K562 (cell line): ENCODE data around the gene USP13. TPM values are rescaled to one million over a fixed set of nuclear protein-coding genes. Genes with fewer than 3 reads are reported as not detected.

Experiments
- ATAC-seq: fragments of 200-7000 bp; cut with Tn5 transposase; 3 replicates; pipeline ENCODE4 v1.9.1; 2020; ENCODE audit warnings: moderate library complexity
- BruUV-seq: library from RNA; stranded (reverse); fragments of 400-500 nt; replicated peaks from 2 replicates; lab custom pipeline; 2021; lab: Mats Ljungman, UMichigan
- CTCF ChIA-PET: fragments of 300-600 bp; formaldehyde crosslinking; extraction: SDS; loops from one replicate; lab custom pipeline; 2021; ENCODE audit warnings: low intra/inter-chr PET ratio; lab: Yijun Ruan, JAX
- POLR2A ChIA-PET: fragments of 300-600, 350-650 bp; sonication (Branson Sonifier 250); formaldehyde crosslinking; extraction: SDS; loops from one replicate; lab custom pipeline; 2021; ENCODE audit warnings: antibody characterized with exemption, inconsistent platforms; lab: Yijun Ruan, JAX
- DNase-seq, 4 experiments: peaks; one replicate each; pipeline versions ENCODE4 v3.0.0 to v3.0.0-alpha.2; 2011 to 2018; ENCODE audit warnings: low spot score in 3 of 4, mixed read lengths in 3 of 4; ENCODE audit errors: extremely low read depth in 1 of 4
- FAIRE-seq: peaks from 2 replicates; lab custom pipeline; 2011; peaks lifted over from hg19 to GRCh38; lab: Jason Lieb, UNC
- H2AFZ ChIP-seq: 2 replicates; pipeline ENCODE4 v1.6.0; 2011; ENCODE audit warnings: low read depth, low read length, control low read depth, inconsistent platforms
- H3K27ac ChIP-seq: fragments of 200-600 bp; 3 replicates; pipeline ENCODE4 v1.8.0; 2011; ENCODE audit warnings: low read depth, mild to moderate bottlenecking, control low read depth, inconsistent platforms, low read length, moderate library complexity, mixed read lengths; ENCODE audit errors: extremely low read depth
- H3K27me3 ChIP-seq, 2 experiments: fragments of 300-600 bp in 1 of 2; 2 replicates in 1 of 2; 3 replicates in 1 of 2; pipeline versions ENCODE4 v1.6.0 to v1.8.0; 2011; ENCODE audit warnings: inconsistent platforms in 2 of 2, low read length in 2 of 2, mild to moderate bottlenecking in 1 of 2, mixed read lengths in 1 of 2, moderate library complexity in 1 of 2; ENCODE audit not compliant: control insufficient read depth in 2 of 2, insufficient read depth in 2 of 2
- H3K36me3 ChIP-seq: fragments of 300-600 bp; 3 replicates; pipeline ENCODE4 v1.8.0; 2011; ENCODE audit warnings: mild to moderate bottlenecking, low read length, inconsistent platforms; ENCODE audit not compliant: control insufficient read depth, insufficient read depth
- H3K4me1 ChIP-seq, 2 experiments: fragments of 200-600 bp in 1 of 2; replicated peaks in 1 of 2; 2 replicates in 1 of 2; 3 replicates in 1 of 2; pipeline versions ENCODE4 v1.5.1 to v1.8.0; 2011; ENCODE audit warnings: inconsistent platforms in 2 of 2, low read length in 2 of 2, mild to moderate bottlenecking in 1 of 2, mixed read lengths in 1 of 2, moderate library complexity in 1 of 2; ENCODE audit not compliant: control insufficient read depth in 2 of 2, insufficient read depth in 2 of 2
- H3K4me2 ChIP-seq: 2 replicates; pipeline ENCODE4 v1.6.1; 2011; ENCODE audit warnings: low read length, control low read depth, inconsistent platforms, mixed read lengths; ENCODE audit not compliant: insufficient read depth
- H3K4me3 ChIP-seq: fragments of 200-600 bp; sonication (generic), shearing (Covaris generic); 2 replicates; pipeline ENCODE4 v1.5.1; 2016; ENCODE audit warnings: control low read depth, inconsistent platforms
- H3K79me2 ChIP-seq: fragments of 200-600 bp; 3 replicates; pipeline ENCODE4 v1.8.0; 2011; ENCODE audit warnings: low read length, inconsistent platforms; ENCODE audit not compliant: control insufficient read depth, insufficient read depth
- H3K9ac ChIP-seq, 2 experiments: 2 replicates each; pipeline versions ENCODE4 v1.6.0 to v1.6.1; 2011; ENCODE audit warnings: low read depth in 2 of 2, low read length in 2 of 2, control low read depth in 1 of 2, inconsistent platforms in 1 of 2, mild to moderate bottlenecking in 1 of 2, mixed read lengths in 1 of 2; ENCODE audit not compliant: insufficient read depth in 1 of 2
- H3K9me1 ChIP-seq: one replicate; pipeline ENCODE4 v1.6.0; 2011; ENCODE audit warnings: inconsistent platforms, mild to moderate bottlenecking, low read length, moderate library complexity; ENCODE audit not compliant: control insufficient read depth, insufficient read depth
- H3K9me3 ChIP-seq: replicated peaks from 2 replicates; pipeline ENCODE4 v1.5.1; 2011; ENCODE audit warnings: low read depth, low read length, inconsistent platforms; ENCODE audit not compliant: control insufficient read depth, insufficient read depth
- H4K20me1 ChIP-seq: replicated peaks from 2 replicates; pipeline ENCODE4 v1.6.1; 2011; ENCODE audit warnings: low read length, inconsistent platforms, mixed read lengths; ENCODE audit not compliant: control insufficient read depth, insufficient read depth
- ETS2 ChIP-seq: IDR thresholded peaks from 2 replicates; pipeline ENCODE4 v1.6.1; 2016; ENCODE audit warnings: borderline replicate concordance, missing genetic modification characterization, mild to moderate bottlenecking, moderate library complexity, missing compliant biosample characterization; ENCODE audit not compliant: poor library complexity, severe bottlenecking
- MAFK ChIP-seq: IDR thresholded peaks from 2 replicates; pipeline ENCODE4 v1.6.1; 2011; ENCODE audit warnings: low read length, improper control_type of control experiment
- RBM15 ChIP-seq: fragments of 200-400 bp; formaldehyde crosslinking; IDR thresholded peaks from 2 replicates; pipeline ENCODE4 v1.6.1; 2018; ENCODE audit warnings: mild to moderate bottlenecking, low read length, moderate library complexity; ENCODE audit not compliant: insufficient read depth
- ZNF197 ChIP-seq: fragments of 200-800 bp; sonication (Bioruptor generic); IDR thresholded peaks from 2 replicates; pipeline ENCODE4 v1.6.1; 2016; ENCODE audit warnings: low read depth, missing genetic modification characterization, missing compliant biosample characterization
- WGBS: fragments of 100-300 bp; shearing (Covaris generic); methylation state at CpG from one replicate; pipeline ENCODE4 v1.1.6; 2016; ENCODE audit warnings: low coverage, mixed read lengths; ENCODE audit not compliant: insufficient coverage; ENCODE audit errors: missing lambda C conversion rate; 5-methylcytosine and 5-hydroxymethylcytosine counted together
- in situ Hi-C: fragments of 300-500 bp; cut with MboI; formaldehyde crosslinking; loops from 4 replicates; pipeline ENCODE4 v1.15.0; 2018; ENCODE audit warnings: inconsistent platforms, mixed read lengths
- intact Hi-C: fragments of 100-400 bp; cut with micrococcal nuclease; formaldehyde crosslinking; loops from 2 replicates; pipeline ENCODE4 v1.14.2; 2022
- polyA plus RNA-seq, 8 experiments: library from polyadenylated mRNA; depleted of rRNA in 4 of 8; stranded (reverse) in 5 of 8; unstranded in 3 of 8; fragments of >200 nt; fragmentation: Nextera tagmentation in 2 of 8; fragmentation: Illumina TruSeq in 1 of 8; extraction: Ambion mirVana in 2 of 8; extraction: Trizol in 1 of 8; gene quantifications; 2 replicates each; pipeline versions ENCODE4 v1.2.1 to v1.2.3, GENCODE V29; 2011 to 2014; ENCODE audit warnings: inconsistent platforms in 1 of 8, missing spikeins in 1 of 8
- total RNA-seq, 7 experiments: library from RNA; depleted of rRNA in 6 of 7; stranded (reverse); fragments of >200 nt in 6 of 7; fragmentation: Illumina TruSeq in 2 of 7; extraction: Trizol in 2 of 7; gene quantifications; 2 replicates each; pipeline versions ENCODE4 v1.2.1 to v1.2.3, GENCODE V29; 2011 to 2021; ENCODE audit warnings: low replicate concordance in 1 of 7
- TF ChIP-seq, protein P1 (sequence below): fragments of 450-650 bp; IDR thresholded peaks from 2 replicates; pipeline ENCODE4 v1.6.1; 2017; ENCODE audit warnings: antibody characterized with exemption, mild to moderate bottlenecking

The USP13 gene
- total and polyA plus RNA-seq, 9 of the 15 experiments (the other 6 are each of a cell fraction or from before 2014, with no cell fraction given): 0.11 to 2.3 (median 0.51) TPM

DNA sequence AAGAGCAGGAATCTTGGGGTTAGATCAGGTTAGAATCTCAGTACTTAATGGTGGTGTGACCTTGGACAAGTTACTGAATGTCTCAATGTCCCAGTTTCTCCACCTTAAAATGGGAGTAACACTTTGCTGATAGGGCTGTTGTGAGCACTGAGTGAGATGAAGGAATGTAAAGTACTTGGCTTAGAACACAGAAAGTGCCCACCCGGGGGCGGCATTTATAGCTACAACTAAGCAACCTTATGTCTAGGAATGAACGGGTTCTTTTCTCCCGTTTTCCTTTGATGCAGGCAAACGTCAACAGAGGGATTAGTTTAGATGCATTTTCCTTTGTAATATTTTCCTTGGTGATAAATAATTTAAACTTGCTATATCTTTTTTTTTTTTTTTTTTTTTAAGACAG, 176.6 kb downstream of the USP13 start:
- in situ Hi-C loops (no loop called here), intact Hi-C loops (no loop called here)
- H3K36me3 ChIP-seq: no peaks in the 10 kb centered on the region
- TF ChIP-seq MAFK (no peak), ETS2 (tag) (no peak), ZNF197 (CRISPR knock-in tag) (no peak), RBM15 (no peak)
- TF ChIP-seq, protein P1, sequence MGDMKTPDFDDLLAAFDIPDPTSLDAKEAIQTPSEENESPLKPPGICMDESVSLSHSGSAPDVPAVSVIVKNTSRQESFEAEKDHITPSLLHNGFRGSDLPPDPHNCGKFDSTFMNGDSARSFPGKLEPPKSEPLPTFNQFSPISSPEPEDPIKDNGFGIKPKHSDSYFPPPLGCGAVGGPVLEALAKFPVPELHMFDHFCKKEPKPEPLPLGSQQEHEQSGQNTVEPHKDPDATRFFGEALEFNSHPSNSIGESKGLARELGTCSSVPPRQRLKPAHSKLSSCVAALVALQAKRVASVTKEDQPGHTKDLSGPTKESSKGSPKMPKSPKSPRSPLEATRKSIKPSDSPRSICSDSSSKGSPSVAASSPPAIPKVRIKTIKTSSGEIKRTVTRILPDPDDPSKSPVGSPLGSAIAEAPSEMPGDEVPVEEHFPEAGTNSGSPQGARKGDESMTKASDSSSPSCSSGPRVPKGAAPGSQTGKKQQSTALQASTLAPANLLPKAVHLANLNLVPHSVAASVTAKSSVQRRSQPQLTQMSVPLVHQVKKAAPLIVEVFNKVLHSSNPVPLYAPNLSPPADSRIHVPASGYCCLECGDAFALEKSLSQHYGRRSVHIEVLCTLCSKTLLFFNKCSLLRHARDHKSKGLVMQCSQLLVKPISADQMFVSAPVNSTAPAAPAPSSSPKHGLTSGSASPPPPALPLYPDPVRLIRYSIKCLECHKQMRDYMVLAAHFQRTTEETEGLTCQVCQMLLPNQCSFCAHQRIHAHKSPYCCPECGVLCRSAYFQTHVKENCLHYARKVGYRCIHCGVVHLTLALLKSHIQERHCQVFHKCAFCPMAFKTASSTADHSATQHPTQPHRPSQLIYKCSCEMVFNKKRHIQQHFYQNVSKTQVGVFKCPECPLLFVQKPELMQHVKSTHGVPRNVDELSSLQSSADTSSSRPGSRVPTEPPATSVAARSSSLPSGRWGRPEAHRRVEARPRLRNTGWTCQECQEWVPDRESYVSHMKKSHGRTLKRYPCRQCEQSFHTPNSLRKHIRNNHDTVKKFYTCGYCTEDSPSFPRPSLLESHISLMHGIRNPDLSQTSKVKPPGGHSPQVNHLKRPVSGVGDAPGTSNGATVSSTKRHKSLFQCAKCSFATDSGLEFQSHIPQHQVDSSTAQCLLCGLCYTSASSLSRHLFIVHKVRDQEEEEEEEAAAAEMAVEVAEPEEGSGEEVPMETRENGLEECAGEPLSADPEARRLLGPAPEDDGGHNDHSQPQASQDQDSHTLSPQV: no peak
- no peak for ATAC-seq
- 0% methylated on average over 5 of the region's 5 CpGs for WGBS
- no peak overlapping the region for H3K27ac ChIP-seq
- H3K9me3 ChIP-seq: no peaks in the 10 kb centered on the region
- no peaks in the 10 kb centered on the region for H3K79me2 ChIP-seq
- H3K4me3 ChIP-seq: no peak overlapping the region
- H2AFZ ChIP-seq: no peak overlapping the region
- H3K4me1 ChIP-seq: no peaks in the 10 kb centered on the region
- no peak overlapping the region for H3K4me2 ChIP-seq
- POLR2A ChIA-PET: no interaction called here
- FAIRE-seq: no peak
- CTCF ChIA-PET: no interaction called here
- no peak overlapping the region for H3K9ac ChIP-seq
- peak in 1 of 4 experiments; percentile 3 for DNase-seq
- H4K20me1 ChIP-seq: no peaks in the 10 kb centered on the region
- no peaks in the 10 kb centered on the region for H3K9me1 ChIP-seq
- BruUV-seq: no TSS peak
- H3K27me3 ChIP-seq: no peaks in the 10 kb centered on the region
